Transverse colon (tissue), 4 donors: ENCODE measurements around the gene FOXP4. TPM values are rescaled to one million over a fixed set of nuclear protein-coding genes. Genes with fewer than 3 reads are reported as not detected.
A peak's percentile ranks its signal among the peaks of the same experiment; 100 is the strongest.

Experiments used
- DNase-seq: peaks from one replicate; pipeline ENCODE4 v3.0.0-alpha.2; 2019
- H3K27ac ChIP-seq, 4 donors: fragments of 200-600 bp; sonication (generic); 2 replicates each; pipeline ENCODE4 v1.5.1; 2016 to 2018; ENCODE audit warnings: inconsistent platforms in 4 of 4
- H3K27me3 ChIP-seq: fragments of 200-600 bp; sonication (generic); 2 replicates; pipeline ENCODE4 v1.5.1; 2017; ENCODE audit warnings: inconsistent platforms
- H3K36me3 ChIP-seq, 4 donors: fragments of 200-600 bp; sonication (generic); 2 replicates each; pipeline ENCODE4 v1.5.1; 2017 to 2019; ENCODE audit warnings: inconsistent platforms in 4 of 4
- H3K4me1 ChIP-seq, 4 donors: fragments of 200-600 bp; sonication (generic); 2 replicates each; pipeline ENCODE4 v1.5.1; 2017 to 2020; ENCODE audit warnings: inconsistent platforms in 4 of 4
- H3K4me3 ChIP-seq, 4 donors: fragments of 200-600 bp; sonication (generic); 1 replicate in 1 of 4; 2 replicates in 3 of 4; pipeline versions ENCODE4 v1.5.1 to v1.6.1; 2017 to 2019; ENCODE audit warnings: inconsistent platforms in 4 of 4
- H3K9me3 ChIP-seq, 2 donors: fragments of 200-600 bp; sonication (generic); 2 replicates each; pipeline ENCODE4 v1.5.1; 2017 to 2019; ENCODE audit warnings: inconsistent platforms in 2 of 2
- EP300 ChIP-seq: sonication (generic); formaldehyde crosslinking; IDR thresholded peaks from one replicate; pipeline ENCODE4 v1.6.1; 2017; ENCODE audit warnings: antibody characterized with exemption, low read depth
- POLR2A ChIP-seq: fragments of 450-650 bp; IDR thresholded peaks from one replicate; pipeline ENCODE4 v1.6.1; 2016; ENCODE audit warnings: antibody characterized with exemption, mild to moderate bottlenecking, moderate library complexity
- POLR2AphosphoS5 ChIP-seq, 3 donors: sonication (generic); formaldehyde crosslinking; IDR thresholded peaks; one replicate each; pipeline ENCODE4 v1.6.1; 2016; ENCODE audit warnings: antibody characterized with exemption in 3 of 3
- WGBS, 2 donors: methylation state at CpG; one replicate each; pipeline ENCODE4 v1.1.5; 2018; ENCODE audit warnings: low coverage in 1 of 2; 5-methylcytosine and 5-hydroxymethylcytosine counted together
- in situ Hi-C, 4 donors: fragments of 200-750 bp; cut with MboI; loops; one replicate each; pipeline versions ENCODE4 v1.15.0 to v1.15.1; 2017; ENCODE audit warnings: low sequenced_read_pairs in 3 of 4, low pct_ligation_motif_present in 1 of 4, low pct_unique_long_range_greater_than_20kb in 1 of 4
- intact Hi-C: fragments of 100-400 bp; cut with DNase I; formaldehyde crosslinking; loops from one replicate; pipeline ENCODE4 v1.15.1; 2023; ENCODE audit warnings: low total_unique reads
- total RNA-seq, 4 donors: library from RNA; depleted of rRNA; stranded (reverse); fragments of >200 nt; gene quantifications; one replicate each; pipeline ENCODE4 v1.1.0, GENCODE V29; 2016
- TF ChIP-seq, protein P1 (sequence below), 5 experiments: fragments of 200-600 bp in 3 of 5; fragments of 450-650 bp in 2 of 5; sonication (generic) in 3 of 5; IDR thresholded peaks; 1 replicate in 2 of 5; 2 replicates in 3 of 5; pipeline ENCODE4 v1.5.1; 2016 to 2017; ENCODE audit warnings: antibody characterized with exemption in 5 of 5, inconsistent platforms in 3 of 5, mild to moderate bottlenecking in 2 of 5, moderate library complexity in 1 of 5

Gene FOXP4
- total RNA-seq, 4 donors from 2014 or later: 13.8 to 45.6 (median 17.2) TPM

DNA sequence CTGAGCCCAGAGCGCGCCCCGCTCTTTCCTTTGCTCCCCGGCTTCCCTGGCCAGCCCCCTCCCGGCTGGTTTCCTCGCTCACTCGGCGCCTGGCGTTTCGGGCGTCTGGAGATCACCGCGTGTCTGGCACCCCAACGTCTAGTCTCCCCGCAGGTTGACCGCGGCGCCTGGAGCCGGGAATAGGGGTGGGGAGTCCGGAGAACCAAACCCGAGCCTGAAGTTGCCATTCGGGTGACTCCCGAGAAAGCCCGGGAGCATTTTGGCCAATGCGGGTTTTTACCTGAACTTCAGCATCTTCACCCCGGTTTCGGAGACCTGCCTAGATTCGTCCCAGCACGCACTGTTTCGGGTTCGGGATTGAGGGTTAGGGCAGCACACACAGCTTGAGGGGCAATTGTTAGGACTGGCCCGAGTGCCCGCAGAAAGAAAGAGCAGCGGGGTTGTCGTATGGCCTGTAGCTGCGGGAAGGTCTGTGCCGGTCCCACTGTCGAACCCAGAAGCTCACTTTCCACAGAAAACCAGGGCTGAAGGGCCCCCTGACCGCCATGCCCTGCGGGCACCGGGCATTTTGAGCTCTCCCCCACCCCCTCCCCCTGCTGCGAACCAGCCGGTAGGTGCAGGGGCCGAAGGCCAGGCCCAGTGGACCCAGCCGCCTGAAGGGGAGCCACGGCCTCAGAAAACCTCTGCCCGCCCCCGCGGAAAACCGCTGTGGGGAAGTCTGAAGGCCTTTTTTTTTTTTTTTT lies 2.1 kb downstream of the FOXP4 start:
- peak; percentile 26 for DNase-seq
- TF ChIP-seq EP300 (no peak), POLR2AphosphoS5 (IDR thresholded peaks at IDR 0.05) (no peak), POLR2A (no peak)
- peak overlapping the region; percentile 87 to 93 (median 90) for H3K27ac ChIP-seq
- H3K4me3 ChIP-seq: peak overlapping the region; percentile 72 to 93 (median 84)
- H3K36me3 ChIP-seq: no peaks in the 10 kb centered on the region
- peaks cover 5% of the 10 kb centered on the region for H3K27me3 ChIP-seq
- in situ Hi-C loops: no loop called here
- H3K4me1 ChIP-seq: peaks cover 7 to 46% (median 26%) of the 10 kb centered on the region in 4 donors
- no peaks in the 10 kb centered on the region for H3K9me3 ChIP-seq
- intact Hi-C loops: no loop called here
- WGBS, 2 donors: 36% methylated on average over 47 of the region's 50 CpGs; no CpG with 5 or more reads in 1 of the 2 donors

DNA sequence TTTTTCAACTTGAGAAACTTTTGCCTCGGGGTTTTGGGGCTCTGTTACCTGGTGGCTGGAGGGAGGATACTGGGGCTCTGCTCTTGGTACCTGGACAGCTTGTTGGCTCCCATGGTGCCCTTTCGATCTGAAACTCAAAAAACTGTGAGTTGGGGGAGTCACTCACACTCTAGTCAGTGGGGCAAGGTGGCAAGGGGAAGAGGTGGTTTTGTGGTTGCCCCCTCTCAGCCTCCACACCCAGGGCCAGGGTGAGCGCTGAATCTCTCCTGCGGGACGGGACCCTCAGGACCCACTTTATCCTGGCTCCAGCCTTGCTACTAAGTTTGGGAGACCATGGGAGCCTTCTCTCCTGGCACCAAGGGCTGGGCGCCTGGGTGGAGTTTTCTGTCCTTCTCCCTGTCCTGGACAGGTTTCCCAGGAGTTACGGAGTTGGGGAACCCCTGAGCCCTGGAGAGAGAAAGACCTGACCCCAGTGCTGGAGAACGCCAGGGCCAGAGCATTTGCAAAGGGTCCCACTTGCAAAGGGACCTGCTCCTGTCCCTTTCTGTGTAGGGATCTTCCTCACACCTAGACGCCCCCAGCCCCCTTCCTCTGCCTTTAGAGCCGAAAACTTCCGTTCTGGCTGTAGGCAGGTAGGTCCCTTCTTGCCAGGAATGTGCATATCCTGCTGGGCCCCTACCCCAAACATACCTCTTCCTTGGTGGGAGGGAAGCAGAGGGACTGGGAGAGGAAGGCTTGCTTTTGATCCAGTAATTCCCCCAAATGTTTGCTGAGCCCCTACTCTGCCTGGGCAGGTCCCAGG lies 2.9 kb downstream of the FOXP4 start:
- H3K36me3 ChIP-seq: no peaks in the 10 kb centered on the region
- TF ChIP-seq, protein P1, sequence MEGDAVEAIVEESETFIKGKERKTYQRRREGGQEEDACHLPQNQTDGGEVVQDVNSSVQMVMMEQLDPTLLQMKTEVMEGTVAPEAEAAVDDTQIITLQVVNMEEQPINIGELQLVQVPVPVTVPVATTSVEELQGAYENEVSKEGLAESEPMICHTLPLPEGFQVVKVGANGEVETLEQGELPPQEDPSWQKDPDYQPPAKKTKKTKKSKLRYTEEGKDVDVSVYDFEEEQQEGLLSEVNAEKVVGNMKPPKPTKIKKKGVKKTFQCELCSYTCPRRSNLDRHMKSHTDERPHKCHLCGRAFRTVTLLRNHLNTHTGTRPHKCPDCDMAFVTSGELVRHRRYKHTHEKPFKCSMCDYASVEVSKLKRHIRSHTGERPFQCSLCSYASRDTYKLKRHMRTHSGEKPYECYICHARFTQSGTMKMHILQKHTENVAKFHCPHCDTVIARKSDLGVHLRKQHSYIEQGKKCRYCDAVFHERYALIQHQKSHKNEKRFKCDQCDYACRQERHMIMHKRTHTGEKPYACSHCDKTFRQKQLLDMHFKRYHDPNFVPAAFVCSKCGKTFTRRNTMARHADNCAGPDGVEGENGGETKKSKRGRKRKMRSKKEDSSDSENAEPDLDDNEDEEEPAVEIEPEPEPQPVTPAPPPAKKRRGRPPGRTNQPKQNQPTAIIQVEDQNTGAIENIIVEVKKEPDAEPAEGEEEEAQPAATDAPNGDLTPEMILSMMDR (IDR thresholded peaks at IDR 0.05): no peak
- TF ChIP-seq POLR2A: no peak
- no peak for TF ChIP-seq POLR2AphosphoS5 (IDR thresholded peaks at IDR 0.05)
- no peak for TF ChIP-seq EP300
- H3K27ac ChIP-seq: no peak overlapping the region
- peaks cover 7 to 46% (median 26%) of the 10 kb centered on the region in 4 donors for H3K4me1 ChIP-seq
- peaks cover 5% of the 10 kb centered on the region for H3K27me3 ChIP-seq
- no peaks in the 10 kb centered on the region for H3K9me3 ChIP-seq
- peak overlapping the region in 1 of 4 donors; percentile 93 for H3K4me3 ChIP-seq
- WGBS, 2 donors: 90% methylated on average over 10 of the region's 11 CpGs; no CpG with 5 or more reads in 1 of the 2 donors
- intact Hi-C loops (no loop called here), in situ Hi-C loops (no loop called here)
- no peak for DNase-seq

DNA sequence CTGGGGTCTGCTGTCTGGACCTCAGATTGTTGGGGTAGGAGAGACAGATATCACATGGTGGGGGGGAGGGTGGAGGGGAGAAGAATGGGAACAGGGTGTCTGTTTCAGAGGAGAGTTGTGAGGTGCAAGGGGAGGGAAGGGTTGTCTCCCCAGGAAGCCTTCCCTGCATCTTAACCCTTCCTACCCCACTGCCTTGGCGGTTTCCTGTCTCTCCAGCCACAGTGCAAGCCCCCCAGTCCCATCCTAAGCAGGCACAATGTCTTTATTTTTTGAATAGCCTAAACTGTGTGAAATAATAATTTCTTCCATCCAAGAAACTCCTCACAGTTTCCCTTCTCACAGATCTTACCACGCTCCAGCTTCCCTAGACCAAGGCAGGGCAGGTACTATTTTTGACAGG lies 3.5 kb downstream of the FOXP4 start:
- Histone ChIP-seq H3K9me3 (no peaks in the 10 kb centered on the region), H3K27me3 (peaks cover 5% of the 10 kb centered on the region), H3K36me3 (no peaks in the 10 kb centered on the region), H3K27ac (no peak overlapping the region), H3K4me1 (peaks cover 7 to 46% (median 26%) of the 10 kb centered on the region in 4 donors), H3K4me3 (no peak overlapping the region)
- DNase-seq: no peak
- TF ChIP-seq POLR2AphosphoS5 (IDR thresholded peaks at IDR 0.05) (no peak), EP300 (no peak), POLR2A (no peak)
- TF ChIP-seq, protein P1 (IDR thresholded peaks at IDR 0.05): no peak
- in situ Hi-C loops: no loop called here
- WGBS, 2 donors: 94 to 100% methylated on average over 2 of the region's 2 CpGs
- intact Hi-C loops: no loop called here

DNA sequence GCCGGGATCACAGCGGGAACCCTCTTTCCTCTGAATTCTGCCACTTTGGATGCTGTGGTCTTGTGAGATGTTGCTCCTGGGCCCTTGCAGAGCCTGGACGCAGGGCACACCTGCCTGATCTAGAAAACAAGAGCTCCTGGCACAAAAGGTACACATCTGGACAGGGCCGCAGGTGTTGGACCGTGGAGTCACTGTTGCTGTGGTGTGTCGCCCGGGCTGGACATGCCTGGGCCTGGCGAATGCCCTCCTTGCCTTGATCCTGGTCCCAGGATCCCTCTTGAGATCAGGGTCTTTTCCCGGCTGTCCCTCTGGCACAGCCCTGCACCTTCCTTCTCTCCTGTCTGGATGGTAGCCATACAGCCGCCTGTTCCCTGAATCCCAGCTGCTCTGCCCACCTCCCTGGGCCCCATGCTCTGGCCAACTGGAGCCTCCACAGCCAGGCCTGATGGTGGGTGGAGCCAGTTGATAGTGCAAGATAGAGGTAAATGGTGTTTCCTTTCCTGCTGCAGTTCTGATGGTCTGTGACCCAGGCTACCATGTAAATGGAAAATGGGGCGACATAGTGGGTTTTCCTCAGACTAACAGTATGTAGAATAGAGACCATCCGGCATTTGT lies 5.0 kb downstream of the FOXP4 start:
- in situ Hi-C loops (no loop called here), intact Hi-C loops (no loop called here)
- no peak for TF ChIP-seq POLR2AphosphoS5 (IDR thresholded peaks at IDR 0.05)
- no peak for TF ChIP-seq EP300
- TF ChIP-seq POLR2A: no peak
- peaks cover 5% of the 10 kb centered on the region for H3K27me3 ChIP-seq
- no peaks in the 10 kb centered on the region for H3K36me3 ChIP-seq
- no peak overlapping the region for H3K4me3 ChIP-seq
- H3K9me3 ChIP-seq: no peaks in the 10 kb centered on the region
- WGBS, 2 donors: 90% methylated on average over 12 of the region's 12 CpGs; no CpG with 5 or more reads in 1 of the 2 donors
- DNase-seq: no peak
- H3K27ac ChIP-seq: no peak overlapping the region
- H3K4me1 ChIP-seq: peaks cover 7 to 33% (median 20%) of the 10 kb centered on the region in 4 donors
